Mesothelial cell of epicardium (in vitro differentiated cells): ENCODE data around the gene SLC7A14. TPM values are rescaled to one million over a fixed set of nuclear protein-coding genes. Genes with fewer than 3 reads are reported as not detected.

Source experiments
- DNase-seq, 2 experiments: peaks; one replicate each; pipeline ENCODE4 v3.0.0; 2021; ENCODE audit warnings: low spot score in 2 of 2; ENCODE audit not compliant: unreplicated experiment in 2 of 2
- H3K27ac Mint-ChIP-seq: 2 replicates; pipeline ENCODE4 v1.8.0; 2021; ENCODE audit warnings: mixed read lengths
- H3K27me3 Mint-ChIP-seq: 2 replicates; pipeline ENCODE4 v1.8.0; 2021; ENCODE audit warnings: low read depth, mixed read lengths
- H3K36me3 Mint-ChIP-seq: 2 replicates; pipeline ENCODE4 v1.8.0; 2021; ENCODE audit warnings: mixed read lengths
- H3K4me1 Mint-ChIP-seq: 2 replicates; pipeline ENCODE4 v1.8.0; 2021; ENCODE audit warnings: mixed read lengths
- H3K4me3 Mint-ChIP-seq: 2 replicates; pipeline ENCODE4 v1.8.0; 2021; ENCODE audit warnings: mild to moderate bottlenecking, moderate library complexity, mixed read lengths
- H3K9me3 Mint-ChIP-seq: 2 replicates; pipeline ENCODE4 v1.8.0; 2021; ENCODE audit warnings: mixed read lengths
- CTCF ChIP-seq: fragments of 200-600 bp; sonication (generic); IDR thresholded peaks from one replicate; pipeline ENCODE4 v1.5.0; 2021; ENCODE audit warnings: antibody characterized with exemption; ENCODE audit not compliant: unreplicated experiment
- total RNA-seq: library from RNA; stranded (reverse); gene quantifications from 3 replicates; pipeline ENCODE4 v1.2.1, GENCODE V29; 2021

Gene SLC7A14
- total RNA-seq, 1 donor from 2014 or later = 6.6 TPM

DNA sequence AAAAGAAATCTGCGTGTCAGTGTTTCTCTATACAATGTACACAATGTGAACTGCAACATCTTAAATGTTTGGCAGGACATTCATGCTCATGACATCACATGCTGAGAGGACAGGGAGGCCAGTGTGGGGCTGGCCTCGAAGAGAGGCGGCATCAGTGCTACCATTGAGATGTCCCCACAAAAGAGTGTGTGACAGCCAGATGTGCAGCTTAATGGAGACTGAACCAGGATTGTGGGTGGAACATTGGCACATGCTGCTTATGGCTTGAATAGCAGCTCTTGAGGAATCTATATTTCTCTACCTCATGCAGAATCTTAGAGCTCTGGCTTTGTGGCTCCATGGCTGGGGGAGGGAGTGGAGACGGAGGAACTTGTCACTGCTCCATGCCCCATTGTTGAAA lies 148.7 kb downstream of the SLC7A14 start:
- Mint-ChIP-seq H3K4me3 (no peak overlapping the region), H3K9me3 (peaks cover 3% of the 10 kb centered on the region), H3K27me3 (no peaks in the 10 kb centered on the region), H3K36me3 (peaks cover 28% of the 10 kb centered on the region), H3K4me1 (peaks cover 23% of the 10 kb centered on the region), H3K27ac (peak overlapping the region; percentile 64)
- TF ChIP-seq CTCF = no peak
- DNase-seq = peak in 1 of 2 experiments; percentile 5

GRCh38 chr3:170436697-170437096 lies 149.2 kb downstream of the SLC7A14 start:
- peaks cover 23% of the 10 kb centered on the region for H3K4me1 Mint-ChIP-seq
- DNase-seq = no peak
- no peak for TF ChIP-seq CTCF
- H3K36me3 Mint-ChIP-seq = peaks cover 31% of the 10 kb centered on the region
- no peak overlapping the region for H3K4me3 Mint-ChIP-seq
- peaks cover 3% of the 10 kb centered on the region for H3K9me3 Mint-ChIP-seq
- H3K27ac Mint-ChIP-seq = peak overlapping the region; percentile 54
- no peaks in the 10 kb centered on the region for H3K27me3 Mint-ChIP-seq

GRCh38 chr3:170432416-170432815 lies 153.5 kb downstream of the SLC7A14 start:
- Mint-ChIP-seq H3K4me3 (no peak overlapping the region), H3K27me3 (no peaks in the 10 kb centered on the region), H3K27ac (no peak overlapping the region), H3K36me3 (peaks cover 37% of the 10 kb centered on the region), H3K4me1 (peaks cover 38% of the 10 kb centered on the region), H3K9me3 (no peaks in the 10 kb centered on the region)
- TF ChIP-seq CTCF = no peak
- no peak for DNase-seq

DNA sequence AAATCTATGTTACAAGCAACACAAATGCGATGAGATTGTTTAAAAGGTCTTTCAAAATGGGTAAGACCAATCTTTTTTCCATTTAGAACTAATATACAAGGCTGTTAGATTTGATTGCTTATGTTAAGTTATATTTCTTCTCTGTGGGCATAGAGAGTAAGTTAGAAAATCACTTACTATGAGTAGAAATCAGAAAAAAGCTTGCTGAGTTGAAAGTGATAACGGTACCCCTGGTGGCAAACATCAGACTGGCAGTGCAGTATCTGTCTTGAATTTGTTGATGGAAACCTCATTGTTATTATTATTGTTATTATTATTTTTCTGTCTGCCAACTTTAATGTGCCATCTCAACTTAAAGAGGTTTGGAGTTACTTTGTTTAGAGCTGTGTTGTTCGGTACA lies 154.8 kb downstream of the SLC7A14 start:
- Mint-ChIP-seq H3K4me3 (no peak overlapping the region), H3K36me3 (peaks cover 37% of the 10 kb centered on the region), H3K27ac (peak overlapping the region; percentile 97), H3K9me3 (no peaks in the 10 kb centered on the region), H3K27me3 (no peaks in the 10 kb centered on the region), H3K4me1 (peaks cover 32% of the 10 kb centered on the region)
- no peak for TF ChIP-seq CTCF
- no peak for DNase-seq

DNA sequence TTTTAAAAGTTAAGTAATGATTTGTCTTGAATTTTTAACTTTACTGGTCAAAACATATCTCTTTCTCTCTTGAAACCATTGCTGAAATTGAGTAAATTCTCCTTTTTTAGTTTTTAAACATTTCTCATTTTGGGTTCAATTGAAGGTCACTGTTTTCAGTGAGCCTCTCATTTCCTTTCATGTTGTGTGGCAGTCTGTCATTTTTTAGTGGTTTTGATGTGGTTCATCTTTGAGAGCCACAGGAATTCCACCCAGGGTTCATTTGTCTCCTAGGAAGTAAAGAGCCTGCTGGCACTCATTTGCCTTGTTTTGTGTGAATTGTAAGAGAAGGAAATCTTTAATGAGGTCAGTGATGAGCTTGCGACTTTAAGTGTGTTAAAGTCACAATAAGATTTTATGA lies 156.8 kb downstream of the SLC7A14 start:
- H3K4me3 Mint-ChIP-seq = peak overlapping the region; percentile 22
- DNase-seq = no peak
- H3K27ac Mint-ChIP-seq = peak overlapping the region; percentile 97
- H3K36me3 Mint-ChIP-seq = peaks cover 33% of the 10 kb centered on the region
- no peak for TF ChIP-seq CTCF
- H3K9me3 Mint-ChIP-seq = no peaks in the 10 kb centered on the region
- H3K27me3 Mint-ChIP-seq = no peaks in the 10 kb centered on the region
- H3K4me1 Mint-ChIP-seq = peaks cover 52% of the 10 kb centered on the region

DNA sequence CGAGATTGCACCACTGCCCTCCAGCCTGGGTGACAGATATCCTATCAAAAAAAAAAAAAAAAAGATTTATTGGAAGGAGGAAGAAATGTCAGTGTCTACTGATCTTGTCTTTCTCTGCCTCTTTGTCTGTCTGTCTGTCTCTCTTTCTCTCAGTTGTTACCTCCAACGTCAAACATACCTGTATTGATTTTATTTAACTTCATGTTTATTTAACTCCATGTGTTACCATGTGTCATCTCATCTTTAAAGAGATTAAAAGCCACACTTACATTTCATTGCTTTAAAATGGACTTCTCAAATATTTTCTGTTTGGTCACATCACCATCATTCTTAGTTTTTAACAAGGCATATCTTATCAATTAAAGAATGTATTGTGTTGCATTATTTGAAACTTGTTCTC lies 157.8 kb downstream of the SLC7A14 start:
- DNase-seq = no peak
- Mint-ChIP-seq H3K27ac (peak overlapping the region; percentile 97), H3K9me3 (no peaks in the 10 kb centered on the region), H3K27me3 (no peaks in the 10 kb centered on the region), H3K4me1 (peaks cover 57% of the 10 kb centered on the region), H3K4me3 (no peak overlapping the region), H3K36me3 (peaks cover 28% of the 10 kb centered on the region)
- no peak for TF ChIP-seq CTCF
